SIG-M5 treated with dmso at 0.1 percent for 504 hours (cell line): ENCODE results near the gene CYB561.

Experiments used
- DNase-seq: peaks from one replicate; lab custom pipeline; 2025; ENCODE audit not compliant: unreplicated experiment; lab: John Stamatoyannopoulos, UW

CYB561 gene

GRCh38 chr17:63435681-63436522 lies 10.2 kb downstream of the CYB561 start:
- DNase-seq = peak; percentile 52

GRCh38 chr17:63434951-63435571 lies 11.0 kb downstream of the CYB561 start:
- peak; percentile 52 for DNase-seq

DNA sequence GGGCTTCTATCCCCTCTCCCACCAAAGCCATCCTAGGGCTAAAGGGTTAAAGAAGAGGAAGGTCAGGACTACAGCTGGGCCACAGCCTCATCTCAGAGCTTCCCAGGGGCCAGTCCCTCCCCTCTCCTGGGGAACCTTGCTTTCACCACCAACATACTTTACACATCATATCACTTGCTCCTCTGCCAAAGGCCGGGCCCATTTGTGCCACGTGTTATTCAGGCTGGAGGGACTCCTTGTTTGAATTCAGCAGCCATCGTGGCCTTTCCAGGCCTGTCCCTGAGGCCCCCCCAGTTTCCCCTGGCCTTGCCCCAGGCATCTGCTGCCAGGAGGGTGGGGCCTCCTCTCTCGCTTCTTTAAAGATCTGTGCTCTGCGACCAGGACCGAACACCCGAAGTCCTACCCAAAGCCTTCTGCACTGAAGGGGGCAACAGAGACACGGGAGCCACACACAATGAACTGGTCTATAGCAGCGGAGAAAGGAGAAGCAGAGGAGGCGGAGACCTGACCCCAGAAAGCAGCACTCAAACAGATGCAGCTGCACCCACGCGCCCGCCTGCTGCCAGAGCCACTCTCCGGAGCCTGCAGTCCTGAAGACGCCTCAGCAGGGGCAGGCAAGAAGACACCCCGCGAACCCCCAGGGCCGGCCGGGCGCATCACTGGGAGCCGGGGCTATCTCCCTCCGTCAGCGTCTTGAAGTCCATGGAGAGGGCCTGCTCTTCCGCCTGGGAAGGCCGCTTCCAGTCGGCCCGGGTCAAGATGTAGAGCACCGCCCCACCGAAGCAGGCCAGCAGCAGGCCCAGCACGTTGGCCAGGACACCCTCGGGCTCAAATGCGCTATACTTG lies 12.1 kb downstream of the CYB561 start:
- no peak for DNase-seq

DNA sequence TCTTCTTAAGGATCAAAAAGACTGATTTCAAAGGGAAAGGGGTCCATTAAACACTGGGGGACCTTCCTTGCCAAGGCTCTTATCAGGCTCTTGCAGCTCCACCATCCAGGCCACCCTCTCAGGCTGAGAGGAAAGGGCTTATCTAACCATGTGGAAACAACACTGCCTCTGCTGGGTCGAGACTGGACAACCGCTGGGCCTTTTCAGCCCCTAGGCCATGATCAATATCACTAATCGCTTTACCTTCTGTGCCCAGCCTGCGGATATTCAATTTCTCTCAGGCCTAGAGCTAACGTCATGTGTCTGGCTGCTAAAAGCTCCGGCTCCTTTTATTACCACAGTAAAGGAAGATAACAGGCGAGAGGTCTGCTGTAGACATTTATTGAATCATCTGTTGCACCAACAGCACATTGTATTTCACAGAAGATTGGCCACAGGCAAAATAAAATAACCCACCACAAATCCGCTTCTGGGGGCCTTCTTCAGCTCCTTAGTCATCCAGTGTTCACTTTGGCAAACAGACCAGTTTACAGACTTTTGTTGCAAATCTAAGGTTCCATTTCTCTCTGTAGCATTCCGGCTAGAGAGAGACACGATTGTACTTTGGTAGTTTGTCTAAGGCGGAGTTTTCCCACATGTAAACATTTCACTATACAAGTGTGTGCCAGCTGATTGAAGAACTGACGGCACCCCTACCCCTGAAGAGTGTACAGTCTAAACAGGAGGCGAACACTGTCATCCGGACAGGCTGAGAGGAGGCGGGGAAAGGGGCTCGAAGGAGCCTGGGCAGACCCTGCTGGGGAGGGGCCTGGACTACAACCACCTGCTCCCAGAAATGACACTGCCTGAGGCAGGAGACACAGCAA lies 13.9 kb downstream of the CYB561 start:
- peak; percentile 31 for DNase-seq

DNA sequence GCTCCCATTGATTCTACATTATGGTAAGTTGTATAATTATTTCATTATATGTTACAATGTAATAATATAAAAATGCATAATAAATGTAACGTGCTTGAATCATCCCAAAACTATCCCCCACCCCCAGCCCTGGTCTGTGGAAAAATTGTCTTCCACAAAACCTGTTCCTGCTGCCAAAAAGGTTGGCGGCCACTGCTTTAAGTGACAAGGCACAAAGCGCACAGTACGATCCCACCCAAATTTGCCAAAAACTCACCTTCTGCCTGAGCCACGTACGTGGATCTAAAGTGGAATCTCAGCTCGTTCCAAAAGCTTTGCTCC lies 14.5 kb downstream of the CYB561 start:
- no peak for DNase-seq

- DNase-seq = no peak
These were observed 15.9 kb downstream of the CYB561 start for GRCh38 chr17:63430223-63430622.

- DNase-seq = no peak
These were observed 16.3 kb downstream of the CYB561 start for GRCh38 chr17:63429766-63430165.

DNA sequence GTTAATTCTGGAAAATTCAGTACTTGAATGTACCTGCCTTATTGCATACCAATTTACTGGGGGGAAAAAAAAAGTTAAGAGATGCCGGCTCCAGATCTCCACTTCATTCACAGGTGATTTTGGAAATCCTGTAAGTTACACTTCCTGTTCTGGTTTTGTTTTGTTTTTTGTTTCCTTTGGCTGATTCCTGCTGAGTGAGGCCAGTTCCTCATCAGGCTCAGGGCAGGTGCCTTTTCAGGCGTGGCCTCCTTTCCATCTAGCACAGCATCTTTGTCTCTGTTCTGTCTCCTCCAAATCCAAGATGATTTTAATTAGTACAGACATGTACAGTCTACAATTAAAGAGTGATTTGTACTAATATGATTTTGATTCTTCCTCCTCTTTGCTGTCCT lies 19.2 kb downstream of the CYB561 start:
- DNase-seq = no peak

DNA sequence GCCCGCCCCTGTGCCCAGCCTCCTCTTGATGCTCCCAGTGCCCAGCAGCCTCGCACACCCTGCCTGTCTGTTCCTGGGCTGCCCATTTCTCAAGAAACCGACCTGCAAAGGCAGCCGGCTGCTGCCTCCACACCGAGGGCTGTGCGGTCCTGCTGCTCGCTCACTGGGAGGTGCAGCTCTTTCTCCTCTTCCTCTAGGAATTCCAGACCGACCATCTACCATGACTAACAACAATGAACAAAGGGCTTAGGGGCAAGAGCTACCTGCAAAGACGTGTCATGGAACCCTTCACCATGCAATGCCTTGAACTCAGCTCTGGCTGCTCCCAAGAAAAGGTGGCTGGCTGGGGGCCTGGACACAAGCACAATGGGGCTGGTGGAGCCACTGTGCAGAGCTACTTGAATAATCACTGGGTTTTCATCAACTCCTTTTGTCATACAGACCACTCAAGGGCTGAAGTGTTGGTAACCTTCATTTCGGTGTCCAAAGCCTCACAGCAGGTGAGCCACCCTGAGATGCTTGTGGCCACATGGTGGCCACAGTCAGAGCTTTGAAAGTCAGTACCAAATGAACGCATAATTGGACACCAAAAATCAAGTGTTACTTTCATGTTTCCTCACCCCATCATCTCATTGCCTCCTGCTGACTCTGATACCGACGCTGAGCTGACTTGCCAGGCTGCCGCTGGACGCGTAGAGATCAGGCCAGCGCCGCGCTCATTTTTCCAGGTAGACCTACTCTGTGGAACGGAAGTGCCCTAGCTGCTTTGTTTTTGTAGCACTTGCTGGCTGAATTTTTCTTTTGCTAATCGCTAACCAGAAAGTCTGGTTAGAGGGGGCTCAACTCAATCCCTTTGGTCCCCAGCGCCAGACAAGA lies 19.8 kb downstream of the CYB561 start:
- no peak for DNase-seq

DNA sequence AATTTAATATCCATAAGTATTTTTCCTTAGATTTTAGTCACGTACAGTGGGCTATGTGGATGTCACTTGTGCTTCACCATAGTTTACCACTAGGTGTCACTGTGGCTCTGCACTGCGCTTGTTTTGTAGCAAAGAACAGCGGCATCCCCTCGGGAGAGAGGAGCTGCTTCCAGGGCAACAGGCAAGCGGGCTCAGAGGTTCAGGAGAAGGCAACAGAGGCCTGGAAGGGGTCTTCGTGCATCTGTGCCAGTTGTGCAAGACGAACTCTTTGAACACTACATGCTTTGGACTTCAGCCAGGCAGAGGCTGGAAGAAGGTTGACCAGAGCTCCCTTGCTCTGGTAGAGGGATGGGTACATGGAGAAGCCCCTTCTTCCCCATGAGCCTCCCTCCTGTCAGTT lies 20.6 kb downstream of the CYB561 start:
- DNase-seq = peak; percentile 82

DNA sequence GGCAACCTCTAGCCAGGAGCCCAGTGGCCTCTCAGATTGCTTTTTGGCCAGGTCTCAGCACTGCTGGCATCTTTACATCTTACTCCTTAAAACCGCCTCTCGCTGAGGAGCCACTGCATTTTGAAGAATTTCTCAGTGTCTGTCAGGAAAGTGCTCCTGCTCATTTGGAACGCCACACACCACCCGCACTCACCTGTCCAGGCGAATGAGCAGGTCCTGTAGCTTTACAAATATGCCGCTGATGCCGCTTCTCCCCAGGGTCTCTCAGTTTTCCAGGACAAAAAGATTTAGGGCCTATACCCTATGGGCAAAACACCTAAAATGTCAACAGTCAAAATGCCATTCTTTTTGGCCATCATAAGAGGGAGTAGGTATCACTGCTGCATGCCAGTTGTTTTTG lies 22.1 kb downstream of the CYB561 start:
- no peak for DNase-seq

DNA sequence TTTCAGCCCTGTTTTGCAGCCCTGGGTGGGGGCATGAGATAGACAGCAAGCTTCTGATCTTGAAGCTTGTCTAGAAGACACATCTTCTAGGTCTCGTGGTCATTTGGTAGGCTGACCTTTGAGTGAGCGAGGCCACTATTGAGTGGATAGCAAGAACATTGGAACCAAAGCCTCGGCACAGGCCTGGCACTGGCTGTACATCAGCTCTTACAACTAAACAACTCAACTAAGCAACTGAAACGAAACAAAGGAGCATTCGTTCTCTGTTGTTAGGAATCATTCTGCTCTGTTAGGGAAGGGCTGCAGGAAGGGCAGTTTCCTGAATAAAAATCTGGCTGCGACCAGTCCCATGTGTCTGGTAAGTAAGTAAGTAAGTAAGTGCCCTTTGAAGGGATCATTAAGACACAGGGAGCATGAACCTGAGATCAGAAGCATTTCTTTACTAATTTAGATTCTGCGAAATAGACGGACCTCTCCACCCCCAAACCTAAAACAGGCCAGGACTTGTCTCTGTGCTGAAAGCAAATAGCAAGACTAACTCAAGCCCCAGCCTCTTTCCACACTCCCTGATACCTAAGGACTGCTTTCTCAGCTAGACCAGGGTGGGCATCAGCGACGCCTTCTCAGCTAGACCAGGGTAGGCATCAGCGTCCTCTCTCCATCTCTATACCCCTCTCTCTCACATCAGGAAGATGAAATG lies 22.7 kb downstream of the CYB561 start:
- no peak for DNase-seq

- no peak for DNase-seq
These were observed 24.1 kb downstream of the CYB561 start for GRCh38 chr17:63421681-63422645.

DNA sequence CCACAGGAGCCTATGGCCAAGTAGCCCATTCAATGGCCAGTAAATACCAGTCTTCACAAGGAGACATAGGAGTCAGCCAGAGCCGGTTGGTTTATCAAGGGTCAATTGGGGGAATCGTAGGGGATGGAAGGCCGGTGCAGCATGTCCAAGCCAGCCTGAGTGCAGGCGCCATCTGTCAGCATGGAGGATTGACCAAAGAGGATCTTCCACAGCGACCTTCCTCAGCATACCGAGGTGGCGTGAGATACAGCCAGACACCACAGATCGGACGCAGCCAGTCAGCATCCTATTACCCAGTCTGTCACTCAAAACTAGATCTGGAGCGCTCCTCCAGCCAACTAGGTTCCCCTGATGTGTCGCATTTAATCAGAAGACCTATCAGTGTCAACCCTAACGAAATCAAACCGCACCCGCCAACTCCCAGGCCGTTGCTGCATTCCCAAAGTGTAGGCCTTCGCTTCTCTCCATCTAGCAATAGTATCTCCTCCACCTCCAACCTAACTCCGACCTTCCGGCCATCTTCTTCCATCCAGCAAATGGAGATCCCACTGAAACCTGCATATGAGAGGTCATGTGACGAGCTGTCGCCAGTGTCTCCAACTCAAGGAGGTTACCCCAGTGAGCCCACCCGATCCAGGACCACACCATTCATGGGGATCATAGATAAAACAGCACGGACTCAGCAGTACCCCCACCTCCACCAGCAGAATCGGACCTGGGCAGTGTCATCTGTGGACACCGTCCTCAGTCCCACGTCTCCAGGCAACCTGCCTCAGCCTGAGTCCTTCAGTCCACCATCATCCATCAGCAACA lies 25.0 kb downstream of the CYB561 start:
- no peak for DNase-seq

DNA sequence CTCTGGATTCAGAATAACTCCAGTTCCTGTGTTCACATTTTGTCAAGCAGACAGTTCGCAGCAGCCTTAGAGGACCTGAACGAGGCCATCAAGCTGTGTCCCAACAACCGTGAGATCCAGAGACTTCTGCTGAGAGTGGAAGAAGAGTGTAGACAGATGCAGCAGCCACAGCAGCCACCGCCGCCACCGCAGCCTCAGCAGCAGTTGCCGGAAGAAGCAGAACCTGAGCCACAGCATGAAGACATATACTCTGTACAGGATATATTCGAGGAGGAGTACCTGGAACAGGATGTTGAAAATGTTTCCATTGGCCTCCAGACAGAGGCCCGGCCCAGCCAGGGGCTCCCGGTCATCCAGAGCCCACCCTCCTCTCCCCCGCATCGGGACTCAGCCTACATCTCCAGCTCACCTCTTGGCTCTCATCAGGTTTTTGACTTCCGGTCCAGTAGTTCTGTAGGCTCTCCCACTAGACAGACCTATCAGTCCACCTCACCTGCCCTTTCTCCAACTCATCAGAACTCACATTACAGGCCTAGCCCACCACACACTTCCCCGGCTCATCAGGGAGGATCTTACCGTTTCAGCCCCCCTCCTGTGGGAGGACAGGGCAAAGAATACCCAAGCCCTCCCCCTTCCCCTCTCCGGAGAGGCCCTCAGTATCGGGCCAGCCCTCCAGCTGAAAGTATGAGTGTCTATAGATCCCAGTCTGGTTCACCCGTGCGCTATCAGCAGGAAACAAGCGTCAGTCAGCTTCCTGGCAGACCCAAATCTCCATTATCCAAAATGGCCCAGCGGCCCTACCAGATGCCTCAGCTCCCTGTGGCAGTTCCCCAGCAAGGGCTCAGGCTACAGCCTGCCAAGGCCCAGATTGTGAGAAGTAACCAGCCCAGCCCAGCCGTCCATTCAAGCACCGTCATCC lies 25.9 kb downstream of the CYB561 start:
- DNase-seq = no peak

DNA sequence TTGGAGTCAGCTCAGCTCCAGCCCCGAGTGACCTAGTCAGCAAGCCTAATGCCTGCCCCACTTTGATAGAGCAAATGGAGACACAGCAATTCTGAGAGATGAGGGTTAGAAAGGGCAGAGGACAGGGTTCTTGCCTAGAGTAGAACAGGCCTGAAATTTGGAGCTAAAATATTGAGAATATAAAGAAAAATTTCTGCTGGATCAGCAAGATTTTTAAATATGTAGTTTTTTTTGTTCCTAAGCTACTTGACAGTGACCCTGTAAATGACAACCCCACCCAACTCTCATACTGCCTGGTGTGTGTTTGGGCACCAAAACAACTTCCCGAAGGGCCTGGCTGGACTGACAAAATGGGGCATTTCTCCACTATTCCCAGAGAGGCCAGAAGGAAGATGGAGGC lies 26.7 kb downstream of the CYB561 start:
- DNase-seq = no peak
